WTC11 (cell line): ENCODE measurements around the gene NR3C2. TPM values are rescaled to one million over a fixed set of nuclear protein-coding genes. Genes with fewer than 3 reads are reported as not detected.

Experiments used
- ATAC-seq: fragments of 200-7000 bp; cut with Tn5 transposase; 2 replicates; pipeline ENCODE4 v1.10.0; 2021; ENCODE audit warnings: mild to moderate bottlenecking, moderate library complexity
- CTCF ChIA-PET: fragments of 300-600 bp; sonication (Branson Sonifier 250); formaldehyde crosslinking; loops from one replicate; lab custom pipeline; 2021; ENCODE audit warnings: antibody characterized with exemption; lab: Charles Lee
- POLR2A ChIA-PET: fragments of 350-600 bp; sonication (Branson Sonifier 250); formaldehyde crosslinking; loops from one replicate; lab custom pipeline; 2021; ENCODE audit warnings: antibody characterized with exemption; lab: Charles Lee
- DNase-seq: peaks from one replicate; pipeline ENCODE4 v3.0.0; 2021; ENCODE audit warnings: low spot score
- H3K27ac Mint-ChIP-seq: 2 replicates; pipeline ENCODE4 v1.8.0; 2021; ENCODE audit warnings: mixed read lengths
- H3K27me3 Mint-ChIP-seq: 2 replicates; pipeline ENCODE4 v1.8.0; 2021; ENCODE audit warnings: low read depth, mild to moderate bottlenecking, moderate library complexity, mixed read lengths
- H3K36me3 Mint-ChIP-seq: 2 replicates; pipeline ENCODE4 v1.8.0; 2021; ENCODE audit warnings: mixed read lengths
- H3K4me1 Mint-ChIP-seq: 2 replicates; pipeline ENCODE4 v1.8.0; 2022; ENCODE audit warnings: mixed read lengths
- H3K4me3 Mint-ChIP-seq: 2 replicates; pipeline ENCODE4 v1.8.0; 2021; ENCODE audit warnings: mild to moderate bottlenecking, moderate library complexity, mixed read lengths
- H3K9me3 Mint-ChIP-seq: 2 replicates; pipeline ENCODE4 v1.8.0; 2021; ENCODE audit warnings: mixed read lengths
- CREB1 ChIP-seq: sonication (generic); formaldehyde crosslinking; IDR thresholded peaks from 2 replicates; pipeline ENCODE4 v1.8.0; 2023; ENCODE audit warnings: mild to moderate bottlenecking, missing genetic modification reagents
- ELF4 ChIP-seq: sonication (generic); formaldehyde crosslinking; IDR thresholded peaks from 2 replicates; pipeline ENCODE4 v1.8.1; 2022; ENCODE audit warnings: low read depth, mild to moderate bottlenecking, moderate library complexity, missing genetic modification reagents
- ESRRA ChIP-seq: sonication (generic); formaldehyde crosslinking; IDR thresholded peaks from 2 replicates; pipeline ENCODE4 v1.8.1; 2022; ENCODE audit warnings: mild to moderate bottlenecking, missing genetic modification reagents, borderline replicate concordance
- JUN ChIP-seq: sonication (generic); formaldehyde crosslinking; IDR thresholded peaks from 2 replicates; pipeline ENCODE4 v1.8.0; 2023; ENCODE audit warnings: mild to moderate bottlenecking, missing genetic modification reagents
- NFE2L1 ChIP-seq: sonication (generic); formaldehyde crosslinking; IDR thresholded peaks from 2 replicates; pipeline ENCODE4 v1.8.1; 2023; ENCODE audit warnings: missing genetic modification reagents
- SMAD4 ChIP-seq: sonication (generic); formaldehyde crosslinking; IDR thresholded peaks from 2 replicates; pipeline ENCODE4 v1.8.0; 2022; ENCODE audit warnings: mild to moderate bottlenecking, missing genetic modification reagents
- TEAD1 ChIP-seq: sonication (generic); formaldehyde crosslinking; IDR thresholded peaks from 2 replicates; pipeline ENCODE4 v1.8.0; 2022; ENCODE audit warnings: mild to moderate bottlenecking, missing genetic modification reagents
- TP53 ChIP-seq: sonication (generic); formaldehyde crosslinking; IDR thresholded peaks from 2 replicates; pipeline ENCODE4 v1.8.1; 2023; ENCODE audit warnings: mild to moderate bottlenecking, missing genetic modification reagents
- ZNF121 ChIP-seq: sonication (generic); formaldehyde crosslinking; IDR thresholded peaks from 2 replicates; pipeline ENCODE4 v1.8.0; 2023; ENCODE audit warnings: missing genetic modification reagents
- ZNF416 ChIP-seq: fragments of 250-450 bp; sonication (Bioruptor Pico); IDR thresholded peaks from 2 replicates; pipeline ENCODE4 v1.9.0; 2021; ENCODE audit warnings: mild to moderate bottlenecking, inconsistent platforms
- total RNA-seq: library from RNA; stranded (reverse); gene quantifications from 3 replicates; pipeline ENCODE4 v1.2.3, GENCODE V29; 2021
- TF ChIP-seq, protein P1 (sequence below): sonication (generic); formaldehyde crosslinking; IDR thresholded peaks from 2 replicates; pipeline ENCODE4 v1.8.0; 2023; ENCODE audit warnings: missing genetic modification reagents, mild to moderate bottlenecking, borderline replicate concordance
- TF ChIP-seq, protein P2 (sequence below): fragments of 250-450 bp; sonication (Bioruptor Pico); IDR thresholded peaks from 2 replicates; pipeline ENCODE4 v2.1.2; 2022; ENCODE audit warnings: mild to moderate bottlenecking, moderate library complexity
- TF ChIP-seq, protein P3 (sequence below): fragments of 250-450 bp; sonication (Bioruptor Pico); IDR thresholded peaks from 2 replicates; pipeline ENCODE4 v1.9.0; 2021; ENCODE audit warnings: mild to moderate bottlenecking
- TF ChIP-seq, protein P4 (sequence below): sonication (generic); formaldehyde crosslinking; IDR thresholded peaks from 2 replicates; pipeline ENCODE4 v1.8.0; 2023; ENCODE audit warnings: missing genetic modification reagents
- TF ChIP-seq, protein P5 (sequence below): sonication (generic); formaldehyde crosslinking; IDR thresholded peaks from 2 replicates; pipeline ENCODE4 v1.8.1; 2022; ENCODE audit warnings: low read depth, missing genetic modification reagents, borderline replicate concordance
- TF ChIP-seq, protein P6 (sequence below): sonication (generic); formaldehyde crosslinking; IDR thresholded peaks from 2 replicates; pipeline ENCODE4 v1.8.1; 2022; ENCODE audit warnings: mild to moderate bottlenecking, missing genetic modification reagents, moderate library complexity, borderline replicate concordance
- TF ChIP-seq, protein P7 (sequence below): fragments of 250-450 bp; sonication (Bioruptor Pico); IDR thresholded peaks from 2 replicates; pipeline ENCODE4 v1.9.0; 2021; ENCODE audit warnings: moderate library complexity, mild to moderate bottlenecking, inconsistent platforms, borderline replicate concordance
- TF ChIP-seq, protein P8 (sequence below): sonication (generic); formaldehyde crosslinking; IDR thresholded peaks from 2 replicates; pipeline ENCODE4 v1.8.0; 2022; ENCODE audit warnings: mild to moderate bottlenecking, missing genetic modification reagents
- TF ChIP-seq, protein P9 (sequence below): sonication (generic); formaldehyde crosslinking; conservative IDR thresholded peaks from 2 replicates; pipeline ENCODE4 v1.8.1; 2023; ENCODE audit warnings: mild to moderate bottlenecking, low read depth, missing genetic modification reagents, moderate library complexity
- TF ChIP-seq, protein P10 (sequence below): sonication (generic); formaldehyde crosslinking; IDR thresholded peaks from 2 replicates; pipeline ENCODE4 v1.8.0; 2022; ENCODE audit warnings: mild to moderate bottlenecking, missing genetic modification reagents

NR3C2 gene
- total RNA-seq, 1 experiment from 2014 or later, result 2.8 TPM

DNA sequence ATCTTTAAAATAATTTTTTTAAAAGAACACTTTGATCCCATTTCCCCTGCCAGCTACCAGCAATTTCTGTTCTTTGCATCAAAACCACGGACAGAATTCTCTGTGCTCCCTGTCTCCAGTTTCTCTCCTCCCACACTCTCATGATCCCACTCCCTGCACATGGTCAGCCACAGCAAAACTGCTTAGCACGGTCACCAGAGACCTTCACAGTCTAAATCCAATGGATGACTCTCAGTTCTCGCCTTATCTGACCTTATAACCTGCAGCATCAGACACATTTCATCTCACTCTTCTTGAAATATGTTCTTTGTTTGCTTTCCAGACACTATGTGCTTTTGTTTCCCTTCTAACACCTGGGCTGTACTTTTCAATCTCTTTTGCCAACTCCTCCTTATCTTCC lies 131.5 kb downstream of the NR3C2 start (continued):
- TF ChIP-seq, protein P1, sequence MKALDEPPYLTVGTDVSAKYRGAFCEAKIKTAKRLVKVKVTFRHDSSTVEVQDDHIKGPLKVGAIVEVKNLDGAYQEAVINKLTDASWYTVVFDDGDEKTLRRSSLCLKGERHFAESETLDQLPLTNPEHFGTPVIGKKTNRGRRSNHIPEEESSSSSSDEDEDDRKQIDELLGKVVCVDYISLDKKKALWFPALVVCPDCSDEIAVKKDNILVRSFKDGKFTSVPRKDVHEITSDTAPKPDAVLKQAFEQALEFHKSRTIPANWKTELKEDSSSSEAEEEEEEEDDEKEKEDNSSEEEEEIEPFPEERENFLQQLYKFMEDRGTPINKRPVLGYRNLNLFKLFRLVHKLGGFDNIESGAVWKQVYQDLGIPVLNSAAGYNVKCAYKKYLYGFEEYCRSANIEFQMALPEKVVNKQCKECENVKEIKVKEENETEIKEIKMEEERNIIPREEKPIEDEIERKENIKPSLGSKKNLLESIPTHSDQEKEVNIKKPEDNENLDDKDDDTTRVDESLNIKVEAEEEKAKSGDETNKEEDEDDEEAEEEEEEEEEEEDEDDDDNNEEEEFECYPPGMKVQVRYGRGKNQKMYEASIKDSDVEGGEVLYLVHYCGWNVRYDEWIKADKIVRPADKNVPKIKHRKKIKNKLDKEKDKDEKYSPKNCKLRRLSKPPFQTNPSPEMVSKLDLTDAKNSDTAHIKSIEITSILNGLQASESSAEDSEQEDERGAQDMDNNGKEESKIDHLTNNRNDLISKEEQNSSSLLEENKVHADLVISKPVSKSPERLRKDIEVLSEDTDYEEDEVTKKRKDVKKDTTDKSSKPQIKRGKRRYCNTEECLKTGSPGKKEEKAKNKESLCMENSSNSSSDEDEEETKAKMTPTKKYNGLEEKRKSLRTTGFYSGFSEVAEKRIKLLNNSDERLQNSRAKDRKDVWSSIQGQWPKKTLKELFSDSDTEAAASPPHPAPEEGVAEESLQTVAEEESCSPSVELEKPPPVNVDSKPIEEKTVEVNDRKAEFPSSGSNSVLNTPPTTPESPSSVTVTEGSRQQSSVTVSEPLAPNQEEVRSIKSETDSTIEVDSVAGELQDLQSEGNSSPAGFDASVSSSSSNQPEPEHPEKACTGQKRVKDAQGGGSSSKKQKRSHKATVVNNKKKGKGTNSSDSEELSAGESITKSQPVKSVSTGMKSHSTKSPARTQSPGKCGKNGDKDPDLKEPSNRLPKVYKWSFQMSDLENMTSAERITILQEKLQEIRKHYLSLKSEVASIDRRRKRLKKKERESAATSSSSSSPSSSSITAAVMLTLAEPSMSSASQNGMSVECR (CRISPR knock-in tag), result no peak
- TF ChIP-seq, protein P2, sequence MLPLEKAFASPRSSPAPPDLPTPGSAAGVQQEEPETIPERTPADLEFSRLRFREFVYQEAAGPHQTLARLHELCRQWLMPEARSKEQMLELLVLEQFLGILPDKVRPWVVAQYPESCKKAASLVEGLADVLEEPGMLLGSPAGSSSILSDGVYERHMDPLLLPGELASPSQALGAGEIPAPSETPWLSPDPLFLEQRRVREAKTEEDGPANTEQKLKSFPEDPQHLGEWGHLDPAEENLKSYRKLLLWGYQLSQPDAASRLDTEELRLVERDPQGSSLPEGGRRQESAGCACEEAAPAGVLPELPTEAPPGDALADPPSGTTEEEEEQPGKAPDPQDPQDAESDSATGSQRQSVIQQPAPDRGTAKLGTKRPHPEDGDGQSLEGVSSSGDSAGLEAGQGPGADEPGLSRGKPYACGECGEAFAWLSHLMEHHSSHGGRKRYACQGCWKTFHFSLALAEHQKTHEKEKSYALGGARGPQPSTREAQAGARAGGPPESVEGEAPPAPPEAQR (CRISPR knock-in tag), result no peak

DNA sequence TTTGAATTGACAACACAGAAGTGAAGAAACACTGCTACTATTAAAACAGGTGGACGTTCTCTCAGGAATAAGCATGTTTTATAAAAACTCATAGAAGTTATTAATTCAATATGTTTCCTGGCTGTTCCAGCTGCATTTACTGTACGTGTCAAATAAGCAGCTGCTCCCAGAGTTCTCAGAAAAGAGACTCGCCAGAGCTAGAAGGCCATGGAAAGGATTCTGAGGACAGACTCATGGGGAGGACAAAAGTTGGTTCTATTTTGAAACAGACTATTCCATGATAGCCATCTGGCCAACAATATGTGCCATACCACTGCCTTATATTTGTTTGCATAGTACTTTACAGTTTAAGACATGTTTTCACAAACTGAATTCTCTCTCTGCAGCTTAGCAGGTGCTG lies 136.5 kb downstream of the NR3C2 start:
- POLR2A ChIA-PET, result interaction anchor here (0.6 kb wide), 1 partner anchor 753 kb away, joined by 3 read pairs; no protein-coding TSS in a partner anchor
- Mint-ChIP-seq H3K27ac (no peak overlapping the region), H3K27me3 (no peaks in the 10 kb centered on the region), H3K36me3 (peaks cover 23% of the 10 kb centered on the region), H3K4me3 (no peak overlapping the region)
- no peak for TF ChIP-seq SMAD4 (CRISPR knock-in tag)
- TF ChIP-seq TP53, result no peak
- no peak for TF ChIP-seq ZNF121 (CRISPR knock-in tag)
- TF ChIP-seq, protein P3, sequence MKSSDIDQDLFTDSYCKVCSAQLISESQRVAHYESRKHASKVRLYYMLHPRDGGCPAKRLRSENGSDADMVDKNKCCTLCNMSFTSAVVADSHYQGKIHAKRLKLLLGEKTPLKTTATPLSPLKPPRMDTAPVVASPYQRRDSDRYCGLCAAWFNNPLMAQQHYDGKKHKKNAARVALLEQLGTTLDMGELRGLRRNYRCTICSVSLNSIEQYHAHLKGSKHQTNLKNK (CRISPR knock-in tag), result no peak
- TF ChIP-seq, protein P4, sequence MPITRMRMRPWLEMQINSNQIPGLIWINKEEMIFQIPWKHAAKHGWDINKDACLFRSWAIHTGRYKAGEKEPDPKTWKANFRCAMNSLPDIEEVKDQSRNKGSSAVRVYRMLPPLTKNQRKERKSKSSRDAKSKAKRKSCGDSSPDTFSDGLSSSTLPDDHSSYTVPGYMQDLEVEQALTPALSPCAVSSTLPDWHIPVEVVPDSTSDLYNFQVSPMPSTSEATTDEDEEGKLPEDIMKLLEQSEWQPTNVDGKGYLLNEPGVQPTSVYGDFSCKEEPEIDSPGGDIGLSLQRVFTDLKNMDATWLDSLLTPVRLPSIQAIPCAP (CRISPR knock-in tag), result no peak
- TF ChIP-seq NFE2L1, result no peak
- no peak for TF ChIP-seq ZNF416 (CRISPR knock-in tag)
- TF ChIP-seq, protein P5, sequence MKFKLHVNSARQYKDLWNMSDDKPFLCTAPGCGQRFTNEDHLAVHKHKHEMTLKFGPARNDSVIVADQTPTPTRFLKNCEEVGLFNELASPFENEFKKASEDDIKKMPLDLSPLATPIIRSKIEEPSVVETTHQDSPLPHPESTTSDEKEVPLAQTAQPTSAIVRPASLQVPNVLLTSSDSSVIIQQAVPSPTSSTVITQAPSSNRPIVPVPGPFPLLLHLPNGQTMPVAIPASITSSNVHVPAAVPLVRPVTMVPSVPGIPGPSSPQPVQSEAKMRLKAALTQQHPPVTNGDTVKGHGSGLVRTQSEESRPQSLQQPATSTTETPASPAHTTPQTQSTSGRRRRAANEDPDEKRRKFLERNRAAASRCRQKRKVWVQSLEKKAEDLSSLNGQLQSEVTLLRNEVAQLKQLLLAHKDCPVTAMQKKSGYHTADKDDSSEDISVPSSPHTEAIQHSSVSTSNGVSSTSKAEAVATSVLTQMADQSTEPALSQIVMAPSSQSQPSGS, result no peak
- no peak for TF ChIP-seq TEAD1 (CRISPR knock-in tag)
- TF ChIP-seq, protein P6, sequence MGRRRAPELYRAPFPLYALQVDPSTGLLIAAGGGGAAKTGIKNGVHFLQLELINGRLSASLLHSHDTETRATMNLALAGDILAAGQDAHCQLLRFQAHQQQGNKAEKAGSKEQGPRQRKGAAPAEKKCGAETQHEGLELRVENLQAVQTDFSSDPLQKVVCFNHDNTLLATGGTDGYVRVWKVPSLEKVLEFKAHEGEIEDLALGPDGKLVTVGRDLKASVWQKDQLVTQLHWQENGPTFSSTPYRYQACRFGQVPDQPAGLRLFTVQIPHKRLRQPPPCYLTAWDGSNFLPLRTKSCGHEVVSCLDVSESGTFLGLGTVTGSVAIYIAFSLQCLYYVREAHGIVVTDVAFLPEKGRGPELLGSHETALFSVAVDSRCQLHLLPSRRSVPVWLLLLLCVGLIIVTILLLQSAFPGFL (CRISPR knock-in tag), result no peak
- TF ChIP-seq, protein P7, sequence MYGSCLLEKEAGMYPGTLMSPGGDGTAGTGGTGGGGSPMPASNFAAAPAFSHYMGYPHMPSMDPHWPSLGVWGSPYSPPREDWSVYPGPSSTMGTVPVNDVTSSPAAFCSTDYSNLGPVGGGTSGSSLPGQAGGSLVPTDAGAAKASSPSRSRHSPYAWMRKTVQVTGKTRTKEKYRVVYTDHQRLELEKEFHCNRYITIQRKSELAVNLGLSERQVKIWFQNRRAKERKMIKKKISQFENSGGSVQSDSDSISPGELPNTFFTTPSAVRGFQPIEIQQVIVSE, result no peak
- TF ChIP-seq, protein P8, sequence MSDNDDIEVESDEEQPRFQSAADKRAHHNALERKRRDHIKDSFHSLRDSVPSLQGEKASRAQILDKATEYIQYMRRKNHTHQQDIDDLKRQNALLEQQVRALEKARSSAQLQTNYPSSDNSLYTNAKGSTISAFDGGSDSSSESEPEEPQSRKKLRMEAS (CRISPR knock-in tag), result no peak
- TF ChIP-seq, protein P9, sequence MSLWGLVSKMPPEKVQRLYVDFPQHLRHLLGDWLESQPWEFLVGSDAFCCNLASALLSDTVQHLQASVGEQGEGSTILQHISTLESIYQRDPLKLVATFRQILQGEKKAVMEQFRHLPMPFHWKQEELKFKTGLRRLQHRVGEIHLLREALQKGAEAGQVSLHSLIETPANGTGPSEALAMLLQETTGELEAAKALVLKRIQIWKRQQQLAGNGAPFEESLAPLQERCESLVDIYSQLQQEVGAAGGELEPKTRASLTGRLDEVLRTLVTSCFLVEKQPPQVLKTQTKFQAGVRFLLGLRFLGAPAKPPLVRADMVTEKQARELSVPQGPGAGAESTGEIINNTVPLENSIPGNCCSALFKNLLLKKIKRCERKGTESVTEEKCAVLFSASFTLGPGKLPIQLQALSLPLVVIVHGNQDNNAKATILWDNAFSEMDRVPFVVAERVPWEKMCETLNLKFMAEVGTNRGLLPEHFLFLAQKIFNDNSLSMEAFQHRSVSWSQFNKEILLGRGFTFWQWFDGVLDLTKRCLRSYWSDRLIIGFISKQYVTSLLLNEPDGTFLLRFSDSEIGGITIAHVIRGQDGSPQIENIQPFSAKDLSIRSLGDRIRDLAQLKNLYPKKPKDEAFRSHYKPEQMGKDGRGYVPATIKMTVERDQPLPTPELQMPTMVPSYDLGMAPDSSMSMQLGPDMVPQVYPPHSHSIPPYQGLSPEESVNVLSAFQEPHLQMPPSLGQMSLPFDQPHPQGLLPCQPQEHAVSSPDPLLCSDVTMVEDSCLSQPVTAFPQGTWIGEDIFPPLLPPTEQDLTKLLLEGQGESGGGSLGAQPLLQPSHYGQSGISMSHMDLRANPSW (CRISPR knock-in tag), result no peak
- TF ChIP-seq JUN (CRISPR knock-in tag), result no peak
- no peak for TF ChIP-seq ELF4 (CRISPR knock-in tag)
- no peak for TF ChIP-seq CREB1
- TF ChIP-seq, protein P10, sequence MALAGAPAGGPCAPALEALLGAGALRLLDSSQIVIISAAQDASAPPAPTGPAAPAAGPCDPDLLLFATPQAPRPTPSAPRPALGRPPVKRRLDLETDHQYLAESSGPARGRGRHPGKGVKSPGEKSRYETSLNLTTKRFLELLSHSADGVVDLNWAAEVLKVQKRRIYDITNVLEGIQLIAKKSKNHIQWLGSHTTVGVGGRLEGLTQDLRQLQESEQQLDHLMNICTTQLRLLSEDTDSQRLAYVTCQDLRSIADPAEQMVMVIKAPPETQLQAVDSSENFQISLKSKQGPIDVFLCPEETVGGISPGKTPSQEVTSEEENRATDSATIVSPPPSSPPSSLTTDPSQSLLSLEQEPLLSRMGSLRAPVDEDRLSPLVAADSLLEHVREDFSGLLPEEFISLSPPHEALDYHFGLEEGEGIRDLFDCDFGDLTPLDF, result no peak
- TF ChIP-seq ESRRA, result no peak
- TF ChIP-seq, all 79 proteins: peak for 0
- ATAC-seq (no peak), DNase-seq (no peak)
- CTCF ChIA-PET, result no interaction called here
- Mint-ChIP-seq H3K9me3 (peaks cover 30% of the 10 kb centered on the region), H3K4me1 (no peaks in the 10 kb centered on the region)
